ENCODE results near the gene ZNRF4. TPM values are rescaled to one million over a fixed set of nuclear protein-coding genes. Genes with fewer than 3 reads are reported as not detected.
"Not testable (repeated sequence)": the region's sequence is repeated elsewhere in the genome, so short reads cannot be mapped to it uniquely, and the experiment has no call there.

The ZNRF4 gene
- total RNA-seq, 2 experiments from 2014 or later, result not detected

- H3K36me3 Mint-ChIP-seq, result no peaks in the 10 kb centered on the region
- ATAC-seq, result no peak
- H3K27me3 Mint-ChIP-seq, result no peaks in the 10 kb centered on the region
- CTCF ChIA-PET, result no interaction called here
- no peak overlapping the region for H3K4me3 Mint-ChIP-seq
- H3K4me1 Mint-ChIP-seq, result no peaks in the 10 kb centered on the region
- H3K9me3 Mint-ChIP-seq (ENCODE audit: low read depth), result no peaks in the 10 kb centered on the region
- no peak overlapping the region for H3K27ac Mint-ChIP-seq
- no peak for DNase-seq
Measured at GRCh38 chr19:5472286-5472685, 17.1 kb downstream of the ZNRF4 start.

GRCh38 chr19:5473646-5474045 lies 18.4 kb downstream of the ZNRF4 start:
- Mint-ChIP-seq H3K27ac (no peak overlapping the region), H3K4me1 (no peaks in the 10 kb centered on the region), H3K36me3 (no peaks in the 10 kb centered on the region), H3K4me3 (no peak overlapping the region), H3K27me3 (peaks cover 4% of the 10 kb centered on the region), H3K9me3 (ENCODE audit: low read depth) (no peaks in the 10 kb centered on the region)
- DNase-seq (no peak), ATAC-seq (no peak)
- CTCF ChIA-PET, result no interaction called here

DNA sequence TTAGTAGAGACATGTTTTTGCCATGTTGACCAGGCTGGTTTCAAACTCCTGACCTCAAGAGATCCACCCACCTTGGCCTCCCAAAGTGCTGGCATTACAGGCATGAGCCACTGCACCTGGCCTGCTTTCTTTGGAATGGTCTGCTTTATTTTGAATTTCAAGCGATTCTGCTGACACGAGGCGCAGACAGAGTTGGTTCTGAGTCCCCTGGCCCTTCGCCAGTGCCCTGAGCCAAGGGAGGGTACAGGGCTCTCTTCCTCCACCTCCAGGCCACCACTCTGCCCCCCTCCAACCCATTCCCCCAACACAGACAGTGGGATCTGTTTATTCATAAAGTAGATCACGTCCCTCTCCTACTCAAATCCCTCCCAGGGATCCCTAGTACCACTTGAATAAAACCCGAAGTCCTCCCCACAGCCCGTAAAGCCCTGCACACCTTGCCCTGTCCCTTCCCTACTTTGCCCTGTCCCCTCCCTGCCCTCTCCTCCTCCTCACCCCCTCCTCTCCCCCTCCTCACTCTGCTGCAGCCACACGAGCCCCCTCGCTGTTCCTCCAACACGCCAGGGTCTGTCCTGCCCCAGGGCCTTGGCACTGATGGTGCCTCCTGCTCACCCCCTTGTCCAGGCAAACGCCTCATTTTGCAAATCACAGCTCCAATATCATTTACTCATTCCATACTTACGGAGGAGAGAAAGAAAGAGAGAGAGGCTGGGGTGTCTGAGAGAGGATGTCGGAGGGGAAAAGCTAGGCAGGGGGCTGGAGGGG lies 22.4 kb downstream of the ZNRF4 start:
- no peaks in the 10 kb centered on the region for H3K36me3 Mint-ChIP-seq
- H3K9me3 Mint-ChIP-seq (ENCODE audit: low read depth), result peaks cover 5% of the 10 kb centered on the region
- no peak overlapping the region for H3K4me3 Mint-ChIP-seq
- CTCF ChIA-PET, result interaction anchor here (0.7 kb wide), 1 partner anchor 82 kb away, joined by 3 read pairs; no protein-coding TSS in a partner anchor
- H3K27me3 Mint-ChIP-seq, result peaks cover 10% of the 10 kb centered on the region
- H3K27ac Mint-ChIP-seq, result no peak overlapping the region
- no peak for ATAC-seq
- DNase-seq, result no peak
- H3K4me1 Mint-ChIP-seq, result no peaks in the 10 kb centered on the region

GRCh38 chr19:5478241-5478924 lies 23.2 kb downstream of the ZNRF4 start:
- Mint-ChIP-seq H3K9me3 (ENCODE audit: low read depth) (peaks cover 7% of the 10 kb centered on the region), H3K27me3 (peaks cover 10% of the 10 kb centered on the region), H3K4me3 (no peak overlapping the region), H3K36me3 (no peaks in the 10 kb centered on the region), H3K4me1 (no peaks in the 10 kb centered on the region), H3K27ac (no peak overlapping the region)
- no peak for ATAC-seq
- DNase-seq, result no peak
- CTCF ChIA-PET, result no interaction called here

DNA sequence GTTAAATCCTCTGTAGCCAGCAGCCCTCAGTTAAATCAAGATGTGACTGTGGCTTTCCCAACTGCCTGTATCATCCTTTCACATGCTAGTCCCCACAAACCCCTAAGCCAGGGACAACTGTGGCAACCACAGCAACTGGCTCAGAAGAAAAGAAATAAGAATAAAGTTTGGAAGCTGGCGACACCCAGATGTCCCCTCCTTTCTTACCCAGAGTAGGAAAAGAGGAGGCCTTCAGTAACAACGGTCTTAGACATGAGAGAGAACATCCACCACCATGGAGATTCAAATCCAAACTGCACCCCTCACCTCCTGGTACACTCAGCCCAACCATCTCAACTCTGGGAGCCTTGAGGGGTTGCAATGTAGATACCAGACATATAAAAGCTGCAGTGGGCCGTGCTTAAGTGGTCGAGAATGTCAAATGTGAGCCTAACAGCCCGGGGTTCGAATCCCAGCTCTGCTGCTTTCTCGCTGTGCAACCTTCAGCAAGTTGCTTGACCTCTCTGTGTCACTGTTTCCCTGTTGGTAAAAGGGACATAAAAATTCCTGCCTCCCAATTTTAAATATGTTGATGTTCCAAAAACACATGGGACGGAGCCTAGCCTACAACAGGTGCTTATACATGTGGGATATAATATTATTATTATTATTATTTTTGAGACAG lies 23.8 kb downstream of the ZNRF4 start:
- CTCF ChIA-PET, result no interaction called here
- H3K4me1 Mint-ChIP-seq, result no peaks in the 10 kb centered on the region
- peaks cover 10% of the 10 kb centered on the region for H3K27me3 Mint-ChIP-seq
- no peak for ATAC-seq
- no peak overlapping the region for H3K4me3 Mint-ChIP-seq
- H3K36me3 Mint-ChIP-seq, result no peaks in the 10 kb centered on the region
- no peak overlapping the region for H3K27ac Mint-ChIP-seq
- no peak for DNase-seq
- peaks cover 7% of the 10 kb centered on the region for H3K9me3 Mint-ChIP-seq (ENCODE audit: low read depth)

DNA sequence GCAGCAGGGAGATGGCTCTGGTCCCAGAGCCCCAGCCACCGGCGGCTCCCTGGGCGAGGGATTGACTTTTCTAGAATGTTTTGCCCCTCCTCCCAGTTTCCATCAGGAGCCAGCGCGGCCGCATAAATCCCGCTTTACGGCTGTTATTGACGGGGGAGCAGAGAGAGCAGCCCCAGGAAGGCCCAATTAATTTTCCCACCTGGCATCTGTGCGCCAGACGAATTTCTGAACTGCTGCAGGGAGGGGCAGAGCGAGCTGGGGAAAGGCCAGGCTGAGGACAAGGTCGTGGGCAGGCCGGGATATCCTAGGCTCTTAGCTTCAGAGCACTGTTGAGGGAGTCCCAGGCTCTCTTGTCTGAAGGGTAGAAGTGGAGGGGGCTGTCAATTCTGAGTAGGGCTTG lies 24.7 kb downstream of the ZNRF4 start:
- peaks cover 14% of the 10 kb centered on the region for H3K27me3 Mint-ChIP-seq
- no peak overlapping the region for H3K4me3 Mint-ChIP-seq
- H3K4me1 Mint-ChIP-seq, result no peaks in the 10 kb centered on the region
- no peaks in the 10 kb centered on the region for H3K36me3 Mint-ChIP-seq
- no peak for DNase-seq
- CTCF ChIA-PET, result interaction anchor here (0.6 kb wide), 1 partner anchor 539 kb away, joined by 3 read pairs; no protein-coding TSS in a partner anchor
- no peak for ATAC-seq
- no peak overlapping the region for H3K27ac Mint-ChIP-seq
- peaks cover 7% of the 10 kb centered on the region for H3K9me3 Mint-ChIP-seq (ENCODE audit: low read depth)

DNA sequence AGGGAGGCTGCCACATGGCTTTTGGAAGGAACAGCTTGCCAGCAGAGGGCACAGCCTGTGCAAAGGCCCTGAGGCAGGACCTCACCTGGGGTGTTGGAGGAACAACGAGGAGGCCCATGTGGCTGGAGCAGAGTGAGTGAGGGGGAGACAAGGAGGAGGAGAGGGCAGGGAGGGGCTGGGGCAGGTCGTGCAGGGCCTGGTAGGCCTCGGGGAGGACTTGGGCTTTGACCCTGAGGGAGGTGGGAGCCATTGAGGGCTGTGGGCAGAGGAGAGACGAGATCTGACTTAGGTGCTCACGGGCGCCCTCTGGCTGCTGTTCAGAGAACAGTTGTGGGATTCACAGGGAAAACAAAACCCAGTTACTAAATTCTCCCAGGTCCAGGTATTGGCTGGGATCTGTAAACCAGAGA lies 25.2 kb downstream of the ZNRF4 start:
- peaks cover 7% of the 10 kb centered on the region for H3K9me3 Mint-ChIP-seq (ENCODE audit: low read depth)
- CTCF ChIA-PET, result interaction anchor here (0.6 kb wide), 1 partner anchor 540 kb away, joined by 3 read pairs; no protein-coding TSS in a partner anchor
- H3K27me3 Mint-ChIP-seq, result peaks cover 14% of the 10 kb centered on the region
- no peak overlapping the region for H3K4me3 Mint-ChIP-seq
- DNase-seq (peak; percentile 41), ATAC-seq (no peak)
- no peaks in the 10 kb centered on the region for H3K36me3 Mint-ChIP-seq
- H3K4me1 Mint-ChIP-seq, result no peaks in the 10 kb centered on the region
- H3K27ac Mint-ChIP-seq, result no peak overlapping the region

- peaks cover 14% of the 10 kb centered on the region for H3K27me3 Mint-ChIP-seq
- H3K27ac Mint-ChIP-seq, result no peak overlapping the region
- CTCF ChIA-PET, result no interaction called here
- peaks cover 7% of the 10 kb centered on the region for H3K9me3 Mint-ChIP-seq (ENCODE audit: low read depth)
- no peaks in the 10 kb centered on the region for H3K4me1 Mint-ChIP-seq
- H3K36me3 Mint-ChIP-seq, result no peaks in the 10 kb centered on the region
- DNase-seq (no peak), ATAC-seq (no peak)
- no peak overlapping the region for H3K4me3 Mint-ChIP-seq
Measured at GRCh38 chr19:5481957-5482356, 26.7 kb downstream of the ZNRF4 start.

DNA sequence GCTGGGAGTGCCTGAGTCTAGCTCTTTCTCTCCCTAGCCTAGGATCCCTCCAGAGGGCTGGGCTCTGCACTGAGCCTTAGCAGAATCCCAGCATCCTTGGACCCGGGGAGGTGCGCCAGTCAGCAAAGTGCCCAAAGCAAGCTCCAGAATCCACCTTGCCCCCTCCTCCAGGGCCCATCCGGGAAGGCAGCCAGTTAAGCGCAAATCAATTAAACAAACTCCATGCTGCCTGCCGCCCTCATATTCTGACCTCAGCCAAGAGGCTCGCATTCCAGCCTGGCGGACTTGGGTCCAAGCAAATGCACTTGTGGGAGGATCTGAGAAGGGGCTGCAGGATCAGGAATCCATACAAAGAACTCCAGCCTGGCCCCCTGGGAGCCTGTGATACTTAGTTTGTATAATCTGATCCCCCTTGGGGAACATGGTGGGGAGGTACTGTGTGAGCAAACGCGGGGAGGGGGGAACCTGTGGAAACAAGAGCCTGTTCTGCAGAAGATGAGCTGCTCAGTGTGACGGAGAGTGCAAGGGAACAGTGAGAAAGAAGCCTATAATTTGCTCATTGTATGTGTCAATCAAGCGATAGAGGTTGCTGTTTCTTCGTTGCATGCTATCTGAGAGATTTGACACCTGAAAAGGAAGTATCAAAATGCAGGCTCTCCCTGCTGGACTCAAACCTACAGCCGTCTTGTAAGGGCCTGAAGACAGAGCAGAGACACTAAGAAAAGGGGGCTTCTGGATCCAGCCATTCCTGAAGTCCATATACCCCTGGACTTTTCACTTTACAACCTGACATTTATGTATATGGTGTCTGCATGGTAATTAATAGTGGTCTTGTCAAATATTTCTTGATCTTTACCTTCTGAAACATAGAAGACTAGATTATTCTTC lies 29.4 kb downstream of the ZNRF4 start:
- no peak for DNase-seq
- ATAC-seq, result no peak

GRCh38 chr19:5485286-5485636 lies 30.0 kb downstream of the ZNRF4 start:
- Mint-ChIP-seq H3K4me3 (no peak overlapping the region), H3K4me1 (no peaks in the 10 kb centered on the region), H3K36me3 (no peaks in the 10 kb centered on the region), H3K27me3 (peaks cover 5% of the 10 kb centered on the region), H3K9me3 (ENCODE audit: low read depth) (peaks cover 7% of the 10 kb centered on the region), H3K27ac (no peak overlapping the region)
- ATAC-seq, result no peak
- DNase-seq, result no peak
- CTCF ChIA-PET, result no interaction called here

More for the DNA sequence above, 29.4 kb downstream of the ZNRF4 start:
- H3K4me3 Mint-ChIP-seq, result no peak overlapping the region
- H3K36me3 Mint-ChIP-seq, result no peaks in the 10 kb centered on the region
- H3K4me1 Mint-ChIP-seq, result no peaks in the 10 kb centered on the region
- peaks cover 5% of the 10 kb centered on the region for H3K27me3 Mint-ChIP-seq
- H3K27ac Mint-ChIP-seq, result no peak overlapping the region
- peaks cover 7% of the 10 kb centered on the region for H3K9me3 Mint-ChIP-seq (ENCODE audit: low read depth)
- CTCF ChIA-PET, result no interaction called here

- CTCF ChIA-PET; H3K27me3 Mint-ChIP-seq; H3K9me3 Mint-ChIP-seq (ENCODE audit: low read depth): not testable (repeated sequence)
Measured at GRCh38 chr19:5485658-5486057, 30.4 kb downstream of the ZNRF4 start.

GRCh38 chr19:5487222-5487621 lies 32.0 kb downstream of the ZNRF4 start:
- no peak overlapping the region for H3K4me3 Mint-ChIP-seq
- peaks cover 10% of the 10 kb centered on the region for H3K27me3 Mint-ChIP-seq

More at GRCh38 chr19:5485658-5486057, 30.4 kb downstream of the ZNRF4 start:
- not testable (repeated sequence) for ATAC-seq, H3K36me3 Mint-ChIP-seq, H3K27ac Mint-ChIP-seq, H3K4me1 Mint-ChIP-seq, H3K4me3 Mint-ChIP-seq, DNase-seq

DNA sequence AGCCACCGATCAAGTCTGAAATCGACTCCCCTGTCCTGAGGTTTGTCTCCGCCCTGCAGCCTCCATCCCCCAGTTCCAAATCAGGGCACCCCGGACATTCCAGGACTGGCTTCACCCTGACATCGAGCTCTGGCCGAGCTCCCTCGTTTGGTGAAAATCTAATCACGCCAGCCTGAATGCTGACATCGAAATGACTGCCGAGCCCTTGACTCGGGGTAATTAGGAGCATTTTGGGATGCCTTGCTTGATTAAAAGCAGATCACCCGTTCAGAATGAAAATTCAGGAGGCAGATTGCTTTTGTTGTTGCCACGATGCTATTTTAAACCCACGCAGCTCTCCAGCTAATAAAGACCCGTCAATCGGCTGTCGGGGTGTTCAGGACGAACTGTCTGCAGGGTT lies 34.3 kb downstream of the ZNRF4 start:
- CTCF ChIA-PET, result no interaction called here
- H3K9me3 Mint-ChIP-seq (ENCODE audit: low read depth), result no peaks in the 10 kb centered on the region
- no peak overlapping the region for H3K27ac Mint-ChIP-seq
- H3K4me3 Mint-ChIP-seq, result no peak overlapping the region
- ATAC-seq (no peak), DNase-seq (no peak)
- peaks cover 19% of the 10 kb centered on the region for H3K27me3 Mint-ChIP-seq
- no peaks in the 10 kb centered on the region for H3K4me1 Mint-ChIP-seq
- no peaks in the 10 kb centered on the region for H3K36me3 Mint-ChIP-seq

More at GRCh38 chr19:5487222-5487621, 32.0 kb downstream of the ZNRF4 start:
- ATAC-seq (no peak), DNase-seq (no peak)
- no peaks in the 10 kb centered on the region for H3K36me3 Mint-ChIP-seq
- no peaks in the 10 kb centered on the region for H3K4me1 Mint-ChIP-seq
- H3K9me3 Mint-ChIP-seq (ENCODE audit: low read depth), result peaks cover 4% of the 10 kb centered on the region
- no peak overlapping the region for H3K27ac Mint-ChIP-seq
- CTCF ChIA-PET, result no interaction called here

Measured in activated CD8-positive, alpha-beta memory T cell treated with anti-CD3 and anti-CD28 coated beads, Interleukin-2, amount 10 ng/mL, durations not matched to agents 7 days and 5 days (primary cell).